ENCODE results near the gene CACNA2D1.
"Not testable (repeated sequence)": the region's sequence is repeated elsewhere in the genome, so short reads cannot be mapped to it uniquely, and the experiment has no call there.

CACNA2D1 gene

GRCh38 chr7:82393076-82393839, 50.3 kb downstream of the CACNA2D1 start:
- no peak for DNase-seq

- DNase-seq, result no peak
These were observed 52.6 kb downstream of the CACNA2D1 start for GRCh38 chr7:82390936-82391335.

GRCh38 chr7:82389876-82390275, 53.7 kb downstream of the CACNA2D1 start:
- DNase-seq, result no peak

GRCh38 chr7:82388138-82388537, 55.4 kb downstream of the CACNA2D1 start:
- DNase-seq, result no peak

GRCh38 chr7:82386571-82386970, 57.0 kb downstream of the CACNA2D1 start:
- DNase-seq, result not testable (repeated sequence)

GRCh38 chr7:82384779-82385178, 58.8 kb downstream of the CACNA2D1 start:
- DNase-seq, result no peak

- DNase-seq, result no peak
These were observed 59.5 kb downstream of the CACNA2D1 start for GRCh38 chr7:82384051-82384464.

- DNase-seq, result no peak
These were observed 61.3 kb downstream of the CACNA2D1 start for GRCh38 chr7:82382276-82382675.

GRCh38 chr7:82376739-82377138, 66.8 kb downstream of the CACNA2D1 start:
- DNase-seq, result no peak

GRCh38 chr7:82375713-82376112, 67.9 kb downstream of the CACNA2D1 start:
- DNase-seq, result no peak

GRCh38 chr7:82375129-82375528, 68.4 kb downstream of the CACNA2D1 start:
- no peak for DNase-seq

- DNase-seq, result no peak
These were observed 69.5 kb downstream of the CACNA2D1 start for GRCh38 chr7:82373926-82374635.

- no peak for DNase-seq
These were observed 78.9 kb downstream of the CACNA2D1 start for GRCh38 chr7:82364671-82365070.

- DNase-seq, result no peak
These were observed 79.5 kb downstream of the CACNA2D1 start for GRCh38 chr7:82364048-82364447.

- no peak for DNase-seq
These were observed 81.4 kb downstream of the CACNA2D1 start for GRCh38 chr7:82362129-82362706.

GRCh38 chr7:82360591-82361368, 82.8 kb downstream of the CACNA2D1 start:
- DNase-seq, result no peak

GRCh38 chr7:82359426-82359825, 84.2 kb downstream of the CACNA2D1 start:
- DNase-seq, result no peak

- DNase-seq, result no peak
These were observed 84.7 kb downstream of the CACNA2D1 start for GRCh38 chr7:82358923-82359322.

- DNase-seq, result no peak
These were observed 85.5 kb downstream of the CACNA2D1 start for GRCh38 chr7:82358009-82358578.

- no peak for DNase-seq
These were observed 95.3 kb downstream of the CACNA2D1 start for GRCh38 chr7:82348251-82348650.

- DNase-seq, result no peak
These were observed 95.8 kb downstream of the CACNA2D1 start for GRCh38 chr7:82347808-82348207.

GRCh38 chr7:82345886-82346285, 97.7 kb downstream of the CACNA2D1 start:
- DNase-seq, result no peak
